H1 (cell line): ENCODE data around the gene ARL10. TPM values are rescaled to one million over a fixed set of nuclear protein-coding genes. Genes with fewer than 3 reads are reported as not detected.

Experiments
- ATF2 ChIP-seq: IDR thresholded peaks from 2 replicates; pipeline ENCODE4 v1.6.1; 2012; ENCODE audit warnings: low read length, inconsistent platforms
- CEBPB ChIP-seq: IDR thresholded peaks from 2 replicates; pipeline ENCODE4 v1.6.1; 2012; ENCODE audit warnings: low read depth, low read length
- HDAC2 ChIP-seq, 2 experiments: fragments of 300-600 bp in 1 of 2; sonication (generic) in 1 of 2; IDR thresholded peaks; 2 replicates each; pipeline ENCODE4 v1.6.1; 2011 to 2012; ENCODE audit warnings: low read depth in 2 of 2, low read length in 2 of 2, mild to moderate bottlenecking in 2 of 2, moderate library complexity in 2 of 2, borderline replicate concordance in 1 of 2, inconsistent platforms in 1 of 2
- JUND ChIP-seq: IDR thresholded peaks from 2 replicates; pipeline ENCODE4 v1.6.1; 2011; ENCODE audit warnings: mild to moderate bottlenecking, improper control_type of control experiment, low read length
- RFX5 ChIP-seq: IDR thresholded peaks from 2 replicates; pipeline ENCODE4 v1.6.1; 2011; ENCODE audit warnings: low read depth, low read length, improper control_type of control experiment, borderline replicate concordance
- RNF2 ChIP-seq: fragments of 200-900, 300-1000 bp; sonication (generic); IDR thresholded peaks from 2 replicates; pipeline ENCODE4 v1.7.1; 2016; ENCODE audit warnings: borderline replicate concordance, low read depth, mild to moderate bottlenecking, antibody characterized with exemption, low read length; ENCODE audit not compliant: poor library complexity, severe bottlenecking; ENCODE audit errors: missing control alignments
- RXRA ChIP-seq: IDR thresholded peaks from 2 replicates; pipeline ENCODE4 v1.6.1; 2011; ENCODE audit warnings: low read depth, mild to moderate bottlenecking, low read length, moderate library complexity; ENCODE audit not compliant: insufficient read depth
- TAF1 ChIP-seq: IDR thresholded peaks from 2 replicates; pipeline ENCODE4 v1.6.1; 2011; ENCODE audit warnings: mild to moderate bottlenecking, low read depth, low read length
- USF2 ChIP-seq: IDR thresholded peaks from 2 replicates; pipeline ENCODE4 v1.6.1; 2011; ENCODE audit warnings: low read length, improper control_type of control experiment
- polyA plus RNA-seq, 7 experiments: library from polyadenylated mRNA; depleted of rRNA in 3 of 7; stranded (reverse) in 5 of 7; unstranded in 2 of 7; fragments of >200 nt in 5 of 7; fragments of 200-250 nt in 2 of 7; gene quantifications; 1 replicate in 5 of 7; 2 replicates in 1 of 7; 4 replicates in 1 of 7; pipeline versions ENCODE4 v1.2.1 to v1.2.3, GENCODE V29; 2011 to 2013; ENCODE audit warnings: missing spikeins in 2 of 7, mixed read lengths in 2 of 7
- total RNA-seq: library from RNA; stranded (reverse); fragmentation: NEBNext Ultra II Directional; extraction: Animal tissue kit (Norgen Biotek cat#: 25700); gene quantifications from 2 replicates; pipeline ENCODE4 v1.2.1, GENCODE V29; 2021

The ARL10 gene
- total and polyA plus RNA-seq, 2 of the 8 experiments (the other 6 are each of a cell fraction or from before 2014, with no cell fraction given), result 3.1 to 7.4 TPM

- TF ChIP-seq RNF2, result no peak
- no peak for TF ChIP-seq HDAC2 (IDR thresholded peaks at IDR 0.05; ENCODE audit: borderline replicate concordance in 1 of 2, low read depth in 2 of 2, low read length in 2 of 2)
- TF ChIP-seq RXRA, result no peak
- TF ChIP-seq TAF1, result no peak
- TF ChIP-seq RFX5, result no peak
- no peak for TF ChIP-seq CEBPB
- TF ChIP-seq USF2, result no peak
- no peak for TF ChIP-seq JUND
- no peak for TF ChIP-seq ATF2
- TF ChIP-seq, all 59 proteins: peak for 0
These were observed 44.7 kb upstream of the ARL10 start (continued) for GRCh38 chr5:176320577-176320976.
